Measurements from ENCODE around the gene STX10.

STX10 gene

GRCh38 chr19:13100031-13100588 lies 50.1 kb downstream of the STX10 start:
- peak in 1 of 2 donors; percentile 43 for DNase-seq (ENCODE audit: low read depth in 2 of 2)

- peak; percentile 61 to 62 for DNase-seq (ENCODE audit: low read depth in 2 of 2)
Measured at GRCh38 chr19:13099073-13099999, 50.8 kb downstream of the STX10 start.

- DNase-seq (ENCODE audit: low read depth in 2 of 2): no peak
Measured at GRCh38 chr19:13098277-13099072, 51.7 kb downstream of the STX10 start.

GRCh38 chr19:13097463-13098258 lies 52.5 kb downstream of the STX10 start:
- DNase-seq (ENCODE audit: low read depth in 2 of 2): no peak

- DNase-seq (ENCODE audit: low read depth in 2 of 2): no peak
Measured at GRCh38 chr19:13097033-13097462, 53.1 kb downstream of the STX10 start.

GRCh38 chr19:13095934-13096927 lies 53.9 kb downstream of the STX10 start:
- DNase-seq (ENCODE audit: low read depth in 2 of 2): no peak

- no peak for DNase-seq (ENCODE audit: low read depth in 2 of 2)
Measured at GRCh38 chr19:13095393-13095784, 54.8 kb downstream of the STX10 start.

GRCh38 chr19:13094771-13095392 lies 55.3 kb downstream of the STX10 start:
- DNase-seq (ENCODE audit: low read depth in 2 of 2): no peak

- DNase-seq (ENCODE audit: low read depth in 2 of 2): no peak
Measured at GRCh38 chr19:13094106-13094504, 56.1 kb downstream of the STX10 start.
